Measurements from ENCODE around the gene TSSK3.

- TF ChIP-seq CTCF (IDR thresholded peaks at IDR 0.05; ENCODE audit: control extremely low read depth in 1 of 3, insufficient read depth in 1 of 3, low read depth in 1 of 3, low read length in 3 of 3), result no peak
- no peak for TF ChIP-seq MAX (IDR thresholded peaks at IDR 0.05)
- TF ChIP-seq YY1 (IDR thresholded peaks at IDR 0.05; ENCODE audit: low read depth, low read length), result no peak
- TF ChIP-seq EP300 (IDR thresholded peaks at IDR 0.05; ENCODE audit: borderline replicate concordance in 1 of 2, low read depth in 2 of 2, low read length in 2 of 2), result no peak
Observed at GRCh38 chr1:32341186-32341757, 21.1 kb upstream of the TSSK3 start.

Measured in H1 (cell line).